BE2C (cell line): Measurements from ENCODE around the gene PFN1.
A peak's percentile ranks its signal among the peaks of the same experiment; 100 is the strongest.
"Not testable (repeated sequence)": the region's sequence is repeated elsewhere in the genome, so short reads cannot be mapped to it uniquely, and the experiment has no call there.

Source experiments
- DNase-seq: peaks from one replicate; pipeline ENCODE4 v3.0.0-alpha.2; 2020
- H3K27me3 ChIP-seq: fragments of 250-450 bp; sonication (Bioruptor Pico); 2 replicates; pipeline ENCODE4 v1.5.1; 2020; ENCODE audit warnings: mild to moderate bottlenecking
- H3K36me3 ChIP-seq: fragments of 250-450 bp; sonication (Bioruptor Pico); 2 replicates; pipeline ENCODE4 v1.5.1; 2020; ENCODE audit warnings: mild to moderate bottlenecking
- H3K4me1 ChIP-seq: fragments of 250-450 bp; sonication (Bioruptor Pico); 2 replicates; pipeline ENCODE4 v1.5.1; 2020
- H3K4me3 ChIP-seq: 2 replicates; pipeline ENCODE4 v1.5.1; 2011; ENCODE audit warnings: low read depth, low read length
- H3K9me3 ChIP-seq: fragments of 250-450 bp; sonication (Bioruptor Pico); 2 replicates; pipeline ENCODE4 v1.5.1; 2020
- TF ChIP-seq, protein P1 (sequence below): IDR thresholded peaks from 2 replicates; pipeline ENCODE4 v1.5.1; 2012; ENCODE audit warnings: mild to moderate bottlenecking, low read depth, low read length

Gene PFN1

DNA sequence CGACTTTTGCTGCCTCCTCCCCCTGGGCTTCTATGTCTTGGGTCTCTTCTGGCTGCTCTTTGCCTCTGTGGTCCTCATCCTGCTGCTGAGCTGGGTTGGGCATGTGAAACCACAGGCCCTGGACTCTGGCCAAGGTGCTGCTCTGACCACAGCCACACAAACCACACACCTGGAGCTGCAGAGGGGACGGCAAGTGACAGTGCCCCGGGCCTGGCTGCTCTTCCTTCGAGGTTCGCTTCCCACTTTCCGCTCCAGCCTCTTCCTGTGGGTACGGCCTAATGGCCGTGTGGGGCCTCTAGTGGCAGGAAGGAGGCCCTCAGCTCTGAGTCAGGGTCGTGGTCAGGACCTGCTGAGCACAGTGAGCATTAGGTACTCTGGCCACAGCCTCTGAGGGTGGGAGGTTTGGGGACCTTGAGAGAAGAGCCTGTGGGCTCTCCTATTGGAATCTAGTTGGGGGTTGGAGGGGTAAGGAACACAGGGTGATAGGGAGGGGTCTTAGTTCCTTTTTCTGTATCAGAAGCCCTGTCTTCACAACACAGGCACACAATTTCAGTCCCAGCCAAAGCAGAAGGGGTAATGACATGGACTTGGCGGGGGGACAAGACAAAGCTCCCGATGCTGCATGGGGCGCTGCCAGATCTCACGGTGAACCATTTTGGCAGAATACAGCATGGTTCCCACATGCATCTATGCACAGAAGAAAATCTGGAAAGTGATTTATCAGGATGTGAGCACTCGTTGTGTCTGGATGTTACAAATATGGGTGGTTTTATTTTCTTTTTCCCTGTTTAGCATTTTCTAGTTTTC, 14.0 kb downstream of the PFN1 start:
- TF ChIP-seq, protein P1, sequence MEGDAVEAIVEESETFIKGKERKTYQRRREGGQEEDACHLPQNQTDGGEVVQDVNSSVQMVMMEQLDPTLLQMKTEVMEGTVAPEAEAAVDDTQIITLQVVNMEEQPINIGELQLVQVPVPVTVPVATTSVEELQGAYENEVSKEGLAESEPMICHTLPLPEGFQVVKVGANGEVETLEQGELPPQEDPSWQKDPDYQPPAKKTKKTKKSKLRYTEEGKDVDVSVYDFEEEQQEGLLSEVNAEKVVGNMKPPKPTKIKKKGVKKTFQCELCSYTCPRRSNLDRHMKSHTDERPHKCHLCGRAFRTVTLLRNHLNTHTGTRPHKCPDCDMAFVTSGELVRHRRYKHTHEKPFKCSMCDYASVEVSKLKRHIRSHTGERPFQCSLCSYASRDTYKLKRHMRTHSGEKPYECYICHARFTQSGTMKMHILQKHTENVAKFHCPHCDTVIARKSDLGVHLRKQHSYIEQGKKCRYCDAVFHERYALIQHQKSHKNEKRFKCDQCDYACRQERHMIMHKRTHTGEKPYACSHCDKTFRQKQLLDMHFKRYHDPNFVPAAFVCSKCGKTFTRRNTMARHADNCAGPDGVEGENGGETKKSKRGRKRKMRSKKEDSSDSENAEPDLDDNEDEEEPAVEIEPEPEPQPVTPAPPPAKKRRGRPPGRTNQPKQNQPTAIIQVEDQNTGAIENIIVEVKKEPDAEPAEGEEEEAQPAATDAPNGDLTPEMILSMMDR: peak; percentile 41
- Histone ChIP-seq H3K4me3 (no peak overlapping the region), H3K4me1 (no peaks in the 10 kb centered on the region), H3K36me3 (no peaks in the 10 kb centered on the region; the same call in 1 of the 2 replicates), H3K9me3 (no peaks in the 10 kb centered on the region), H3K27me3 (no peaks in the 10 kb centered on the region)
- peak; percentile 37 for DNase-seq

DNA sequence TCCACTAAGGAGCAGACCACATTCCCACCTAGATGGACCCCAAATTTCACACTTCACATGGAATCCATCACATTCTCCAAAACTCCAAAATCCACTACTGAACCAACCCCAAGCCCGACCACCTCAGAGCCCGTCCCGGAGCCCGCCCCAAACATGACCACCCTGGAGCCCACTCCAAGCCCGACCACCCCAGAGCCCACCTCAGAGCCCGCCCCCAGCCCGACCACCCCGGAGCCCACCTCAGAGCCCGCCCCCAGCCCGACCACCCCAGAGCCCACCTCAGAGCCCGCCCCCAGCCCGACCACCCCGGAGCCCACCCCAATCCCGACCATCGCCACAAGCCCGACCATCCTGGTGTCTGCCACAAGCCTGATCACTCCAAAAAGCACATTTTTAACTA, 14.7 kb downstream of the PFN1 start:
- H3K27me3 ChIP-seq: no peaks in the 10 kb centered on the region
- no peak for DNase-seq
- H3K4me1 ChIP-seq: no peaks in the 10 kb centered on the region
- H3K36me3 ChIP-seq: no peaks in the 10 kb centered on the region; the same call in 1 of the 2 replicates
- H3K9me3 ChIP-seq: no peaks in the 10 kb centered on the region
- no peak overlapping the region for H3K4me3 ChIP-seq
- TF ChIP-seq, protein P1: no peak

DNA sequence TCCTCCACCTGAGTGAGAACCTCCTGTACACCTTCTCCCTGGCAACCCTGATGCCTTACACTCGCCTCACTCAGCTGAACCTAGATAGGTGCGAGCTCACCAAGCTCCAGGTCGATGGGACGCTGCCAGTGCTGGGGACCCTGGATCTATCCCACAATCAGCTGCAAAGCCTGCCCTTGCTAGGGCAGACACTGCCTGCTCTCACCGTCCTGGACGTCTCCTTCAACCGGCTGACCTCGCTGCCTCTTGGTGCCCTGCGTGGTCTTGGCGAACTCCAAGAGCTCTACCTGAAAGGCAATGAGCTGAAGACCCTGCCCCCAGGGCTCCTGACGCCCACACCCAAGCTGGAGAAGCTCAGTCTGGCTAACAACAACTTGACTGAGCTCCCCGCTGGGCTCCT, 15.6 kb downstream of the PFN1 start:
- Histone ChIP-seq H3K9me3 (no peaks in the 10 kb centered on the region), H3K27me3 (no peaks in the 10 kb centered on the region), H3K4me3 (no peak overlapping the region), H3K4me1 (no peaks in the 10 kb centered on the region), H3K36me3 (no peaks in the 10 kb centered on the region)
- DNase-seq: no peak
- TF ChIP-seq, protein P1: no peak

DNA sequence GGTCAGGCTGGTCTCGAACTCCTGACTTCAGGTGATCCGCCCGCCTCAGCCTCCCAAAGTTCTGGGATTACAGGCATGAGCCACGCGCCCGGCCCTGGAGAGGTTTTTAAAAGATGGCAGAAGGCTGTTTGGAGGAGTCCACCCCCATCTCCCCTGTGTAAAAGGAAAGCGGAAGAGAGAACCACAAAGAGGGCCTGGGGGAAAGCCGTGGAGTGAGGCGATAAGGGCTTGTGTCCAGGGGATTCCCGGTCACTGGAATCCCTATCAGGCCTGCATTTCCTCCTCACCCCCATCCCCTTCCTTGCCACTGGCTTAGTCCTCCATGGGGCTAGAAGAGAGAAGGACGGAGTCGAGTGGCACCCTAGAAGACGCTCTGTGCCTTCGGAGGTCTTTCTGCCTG, 16.4 kb downstream of the PFN1 start, which contains the start of gene GP1BA:
TSS of gene GP1BA (plus strand) at position 315 of the 400 bp plus-strand sequence. CDS start 328 bp downstream, outside the sequence.
- TF ChIP-seq, protein P1: no peak
- H3K4me3 ChIP-seq: no peak within 1 kb of the TSS
- H3K4me1 ChIP-seq: no peaks in the 10 kb centered on the region
- no peaks in the 10 kb centered on the region for H3K27me3 ChIP-seq
- no peaks in the 10 kb centered on the region for H3K36me3 ChIP-seq
- no peak for DNase-seq
- H3K9me3 ChIP-seq: no peaks in the 10 kb centered on the region

DNA sequence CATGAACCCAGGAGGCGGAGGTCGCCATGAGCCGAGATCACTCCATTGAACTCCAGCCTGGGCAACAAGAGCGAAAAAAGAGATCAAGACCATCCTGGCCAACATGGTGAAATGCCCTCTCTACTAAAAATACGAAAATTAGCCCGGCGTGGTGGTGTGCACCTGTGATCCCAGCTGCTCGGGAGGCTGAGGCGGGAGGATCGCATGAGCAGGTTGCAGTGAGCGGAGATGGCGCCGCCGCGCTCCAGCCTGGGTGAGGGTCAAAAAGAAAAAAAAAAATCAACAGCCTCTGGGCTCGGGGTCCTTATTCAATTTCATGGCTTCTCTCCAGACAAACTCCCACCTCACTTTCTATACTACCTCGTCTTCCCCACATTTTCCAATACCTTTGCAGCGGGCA, 19.4 kb downstream of the PFN1 start:
- H3K36me3 ChIP-seq: no peaks in the 10 kb centered on the region
- H3K27me3 ChIP-seq: no peaks in the 10 kb centered on the region
- H3K9me3 ChIP-seq: no peaks in the 10 kb centered on the region
- TF ChIP-seq, protein P1: no peak
- H3K4me1 ChIP-seq: no peaks in the 10 kb centered on the region
- no peak for DNase-seq
- H3K4me3 ChIP-seq: no peak overlapping the region

DNA sequence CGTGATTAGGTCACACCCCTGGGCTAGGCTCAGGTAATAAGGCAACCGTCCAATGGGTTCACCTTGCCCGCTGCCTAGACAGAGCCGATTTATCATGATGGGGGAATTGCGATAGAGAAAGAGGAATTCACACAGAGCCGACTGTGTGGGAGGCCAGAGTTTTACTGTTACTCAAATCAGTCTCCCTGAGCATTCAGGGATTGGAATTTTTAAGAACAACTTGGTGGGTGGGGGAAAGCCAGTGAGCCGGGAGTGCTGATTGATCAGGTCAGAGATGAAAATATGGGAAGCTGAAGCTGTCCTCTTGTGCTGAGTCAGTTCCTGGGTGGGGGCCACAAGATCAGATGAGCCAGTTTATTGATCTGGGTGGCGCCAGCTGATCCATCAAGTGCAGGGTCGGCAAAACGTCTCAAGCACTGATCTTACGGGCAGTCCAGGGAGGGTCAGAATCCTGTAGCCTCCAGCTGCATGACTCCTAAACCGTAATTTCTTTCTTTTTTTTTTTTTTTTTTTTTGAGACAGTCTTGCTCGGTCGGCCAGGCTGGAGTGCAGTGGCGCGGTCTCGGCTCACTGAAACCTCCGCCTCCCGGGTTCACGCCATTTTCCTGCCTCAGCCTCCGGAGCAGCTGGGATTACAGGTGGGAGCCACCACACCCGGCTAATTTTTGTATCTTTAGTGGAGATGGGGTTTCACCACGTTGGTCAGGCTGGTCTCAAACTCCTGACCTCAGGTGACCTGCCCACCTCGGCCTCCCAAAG, 21.6 kb downstream of the PFN1 start:
- not testable (repeated sequence) for H3K4me1 ChIP-seq, DNase-seq, H3K27me3 ChIP-seq, H3K36me3 ChIP-seq, H3K4me3 ChIP-seq, H3K9me3 ChIP-seq
